PC-9 (cell line): ENCODE results near the gene FBXO38.

Experiments
- CTCF ChIP-seq: fragments of 200-600 bp; sonication (generic); conservative IDR thresholded peaks from 2 replicates; pipeline ENCODE4 v1.6.1; 2017; ENCODE audit warnings: mixed run types, antibody characterized with exemption, mild to moderate bottlenecking, moderate library complexity
- EZH2 ChIP-seq: fragments of 200-600 bp; sonication (generic); IDR thresholded peaks from 2 replicates; pipeline ENCODE4 v1.8.0; 2017; ENCODE audit warnings: antibody characterized with exemption, low read depth

GRCh38 chr5:148388696-148389095, 4.9 kb downstream of the FBXO38 start:
- TF ChIP-seq CTCF: no peak
- no peak for TF ChIP-seq EZH2
